Measurements from ENCODE around the gene GNAO1.

GNAO1 gene

DNA sequence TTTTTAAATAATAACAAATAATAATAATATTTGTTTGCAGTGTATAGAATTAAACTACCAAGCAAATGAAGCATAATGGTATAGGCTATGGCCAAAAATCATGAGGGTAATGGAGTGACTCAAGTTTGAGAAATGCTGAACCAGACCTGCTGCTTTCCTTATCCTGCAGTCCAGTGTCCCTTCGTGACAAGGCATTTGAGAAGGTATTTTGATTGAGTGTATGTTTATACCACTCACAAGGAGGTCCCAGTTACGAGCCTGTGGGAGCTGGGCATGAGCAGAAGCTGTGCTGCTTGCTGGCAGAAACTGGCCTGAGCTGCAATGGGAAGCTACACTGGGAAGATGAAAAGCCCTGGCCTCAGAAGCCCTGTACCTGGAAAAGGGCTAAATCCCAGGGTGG, 50.3 kb downstream of the GNAO1 start:
- DNase-seq (ENCODE audit: low spot score) = no peak

DNA sequence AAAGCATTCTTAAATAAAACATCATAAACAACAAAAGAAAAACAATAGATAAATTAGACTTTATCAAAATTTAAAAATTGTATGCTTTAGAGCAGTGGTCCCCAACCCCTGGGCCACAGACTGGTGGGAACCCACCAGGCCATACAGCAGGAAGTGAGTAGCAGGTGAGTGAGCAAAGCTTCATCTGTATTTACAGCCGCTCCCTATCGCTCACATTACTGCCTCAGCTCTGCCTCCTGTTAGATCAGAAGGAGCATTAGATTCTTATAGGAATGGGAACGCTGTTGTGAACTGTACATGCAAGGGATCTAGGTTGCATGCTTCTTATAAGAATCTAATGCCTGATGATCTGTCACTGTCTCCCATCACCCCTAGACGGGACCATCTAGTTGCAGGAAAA, 51.5 kb downstream of the GNAO1 start:
- no peak for DNase-seq (ENCODE audit: low spot score)

DNA sequence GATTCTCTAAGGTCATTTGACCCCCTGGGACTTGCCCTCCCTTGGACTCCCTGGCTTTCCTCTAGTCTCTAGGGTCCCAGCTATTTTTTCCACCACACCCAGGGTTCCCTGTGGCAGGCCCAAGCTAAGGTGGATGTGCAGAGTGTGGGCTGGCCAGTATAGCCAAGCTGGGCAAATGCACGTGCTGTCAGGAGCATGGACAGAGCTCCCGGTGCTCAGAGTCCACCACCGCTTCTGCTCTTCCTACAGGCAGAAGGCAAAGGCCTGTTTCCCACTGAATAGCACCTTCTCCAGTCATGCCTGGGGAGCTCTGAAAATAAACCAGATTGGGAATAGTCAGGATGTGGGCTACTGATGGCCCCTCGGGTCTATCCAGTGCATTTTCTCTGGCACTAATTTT, 53.3 kb downstream of the GNAO1 start:
- DNase-seq (ENCODE audit: low spot score) = no peak

DNA sequence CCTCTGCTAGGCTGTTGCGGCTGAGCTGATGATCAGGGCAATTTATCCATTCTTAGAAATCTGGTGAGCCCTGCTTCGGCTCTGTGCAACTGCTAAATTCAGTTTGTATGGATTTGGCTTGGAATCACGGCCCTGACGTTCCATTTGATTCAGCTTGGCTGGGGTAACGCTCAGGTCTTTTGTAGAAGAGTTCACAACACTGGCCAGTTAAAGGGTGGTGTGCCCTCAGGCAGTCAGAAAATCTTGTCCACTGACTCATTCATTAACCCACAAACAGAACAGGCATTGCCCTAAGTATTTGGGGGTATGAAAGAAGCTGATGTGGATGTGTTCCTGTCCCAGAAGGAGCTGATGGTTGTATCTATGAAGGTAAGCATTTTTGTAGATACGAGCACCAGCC, 53.9 kb downstream of the GNAO1 start:
- DNase-seq (ENCODE audit: low spot score) = no peak

DNA sequence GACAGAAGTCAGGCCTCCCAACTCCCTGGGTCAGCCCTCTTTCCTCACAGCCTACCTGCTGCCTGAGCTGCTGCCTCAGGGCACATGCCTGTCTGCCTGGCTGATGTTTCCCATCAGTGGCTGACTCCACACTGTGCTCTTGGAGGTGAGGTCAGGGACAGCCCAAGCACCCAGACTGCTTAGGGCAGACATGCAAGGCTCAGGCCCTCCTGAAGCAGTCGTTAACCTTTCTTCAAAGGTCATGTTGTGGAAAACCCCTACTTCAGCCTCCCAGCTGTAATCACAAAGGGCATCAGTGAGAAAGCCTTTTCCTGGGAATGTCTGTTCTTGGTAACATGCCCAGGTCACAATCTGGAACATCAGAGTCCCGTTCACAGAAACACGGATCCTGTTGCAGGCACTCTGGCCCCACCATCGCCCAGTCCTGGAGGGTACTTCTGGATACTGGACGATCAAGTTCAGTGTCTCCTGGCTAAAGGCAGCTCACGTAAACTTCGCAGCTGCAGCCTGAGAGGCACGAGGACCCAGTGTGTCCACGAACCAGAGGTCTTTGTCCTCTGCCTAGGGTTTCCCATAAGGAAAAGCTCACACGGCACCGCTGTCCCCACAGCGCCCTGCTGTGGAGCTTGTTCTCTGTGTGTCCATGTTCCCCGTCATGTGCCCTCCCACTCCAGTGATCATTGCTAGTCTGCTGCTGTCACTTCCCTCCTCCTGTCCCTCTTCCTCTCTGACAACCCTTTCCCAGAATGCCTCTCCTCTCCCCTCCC, 54.9 kb downstream of the GNAO1 start:
- no peak for DNase-seq (ENCODE audit: low spot score)

DNA sequence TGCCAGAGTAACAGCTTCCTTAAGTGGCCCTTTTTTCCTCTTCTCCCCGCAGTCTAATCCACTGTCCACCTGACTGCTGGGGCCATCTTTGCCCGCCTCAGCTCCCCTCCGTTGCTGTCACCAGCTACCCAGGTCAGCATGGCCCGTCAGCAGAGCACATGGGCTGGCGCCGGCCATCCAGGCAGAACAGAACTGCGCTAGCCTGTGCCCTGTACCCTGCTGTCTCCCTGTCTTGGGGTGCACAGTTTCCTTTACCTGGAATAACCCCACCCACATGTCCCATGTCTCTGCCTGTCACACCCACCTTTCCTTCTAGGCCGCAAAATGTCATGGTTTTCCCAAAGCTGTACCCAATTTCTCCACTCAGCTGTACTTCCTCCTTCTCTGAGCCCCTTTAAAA, 55.7 kb downstream of the GNAO1 start:
- DNase-seq (ENCODE audit: low spot score) = no peak

DNA sequence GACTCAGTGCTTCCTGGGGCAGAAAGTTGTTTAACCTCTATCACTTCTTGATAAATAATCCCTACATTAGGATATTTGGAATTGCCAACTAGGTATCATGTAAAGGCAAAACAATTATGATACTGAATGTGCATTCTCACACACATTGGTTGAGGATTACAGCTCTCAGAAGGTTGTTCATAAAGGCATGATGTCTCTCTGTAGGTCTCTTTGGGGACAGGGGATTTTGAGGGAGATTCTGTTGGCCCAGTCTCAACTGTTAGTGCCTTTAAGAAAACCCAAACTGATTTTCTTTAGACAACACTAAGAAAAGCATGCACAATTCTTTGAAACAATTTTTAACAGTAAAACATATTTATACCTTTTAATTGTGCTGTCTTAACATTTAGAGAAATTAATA, 56.5 kb downstream of the GNAO1 start:
- DNase-seq (ENCODE audit: low spot score) = no peak

DNA sequence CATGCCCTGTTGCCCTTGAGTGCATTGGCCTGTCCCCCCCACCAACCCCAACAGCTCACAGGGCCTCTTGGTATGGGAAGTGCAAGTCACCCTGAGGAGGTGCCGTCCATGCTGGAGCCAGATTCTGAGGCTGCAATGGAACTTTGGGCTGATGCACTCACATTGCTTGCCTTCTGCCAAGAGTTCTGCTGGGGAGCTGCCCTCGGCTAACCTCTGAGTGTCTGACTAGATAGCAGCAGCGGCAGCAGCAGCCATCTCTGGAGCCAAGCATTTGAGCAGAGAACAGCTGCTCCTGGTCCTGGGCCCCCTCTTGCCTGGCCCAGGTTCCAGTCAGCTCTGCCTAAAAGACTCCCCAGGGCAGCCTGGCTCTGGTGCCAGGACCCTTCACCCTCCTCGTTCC, 61.5 kb downstream of the GNAO1 start:
- no peak for DNase-seq (ENCODE audit: low spot score)

DNA sequence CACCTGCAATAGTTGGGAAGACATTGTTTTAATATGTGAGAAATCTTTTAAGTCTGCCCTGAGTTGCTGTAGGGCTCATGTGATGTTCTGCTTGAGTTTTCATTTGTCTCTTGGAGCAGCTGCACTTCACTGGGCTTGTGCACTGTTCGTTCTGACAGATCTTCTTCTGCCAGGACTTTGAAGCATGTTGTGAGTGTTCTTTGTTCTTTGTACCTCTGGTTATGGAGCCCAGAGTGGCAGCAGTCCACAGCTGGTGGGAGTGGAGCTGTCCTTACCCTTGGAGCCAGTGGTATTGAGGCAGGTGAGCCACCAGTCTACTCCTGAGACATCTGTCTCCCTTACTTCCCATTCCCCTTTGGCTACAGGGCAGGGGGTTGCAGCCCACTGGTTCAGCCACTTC, 64.6 kb downstream of the GNAO1 start:
- DNase-seq (ENCODE audit: low spot score) = no peak

DNA sequence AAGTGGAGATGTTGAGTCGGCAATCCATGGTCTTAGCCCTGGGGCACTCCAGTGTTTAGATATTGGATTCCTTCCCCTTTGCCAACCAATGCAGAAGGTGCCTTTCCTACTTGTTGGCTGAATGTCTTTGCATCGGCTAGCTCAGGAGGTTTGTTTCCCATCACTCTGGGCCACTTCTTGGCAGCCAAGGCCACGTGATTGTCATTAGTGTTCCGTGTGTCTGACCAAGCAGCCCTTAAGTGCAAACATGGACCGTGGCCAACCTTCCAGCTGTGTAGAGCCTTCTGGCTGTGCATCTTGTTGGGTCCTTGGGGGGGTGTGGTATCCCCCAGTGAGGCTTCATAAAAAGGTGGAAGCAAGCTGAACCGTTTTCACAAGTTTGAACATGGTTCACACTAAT, 66.0 kb downstream of the GNAO1 start:
- DNase-seq (ENCODE audit: low spot score) = no peak

DNA sequence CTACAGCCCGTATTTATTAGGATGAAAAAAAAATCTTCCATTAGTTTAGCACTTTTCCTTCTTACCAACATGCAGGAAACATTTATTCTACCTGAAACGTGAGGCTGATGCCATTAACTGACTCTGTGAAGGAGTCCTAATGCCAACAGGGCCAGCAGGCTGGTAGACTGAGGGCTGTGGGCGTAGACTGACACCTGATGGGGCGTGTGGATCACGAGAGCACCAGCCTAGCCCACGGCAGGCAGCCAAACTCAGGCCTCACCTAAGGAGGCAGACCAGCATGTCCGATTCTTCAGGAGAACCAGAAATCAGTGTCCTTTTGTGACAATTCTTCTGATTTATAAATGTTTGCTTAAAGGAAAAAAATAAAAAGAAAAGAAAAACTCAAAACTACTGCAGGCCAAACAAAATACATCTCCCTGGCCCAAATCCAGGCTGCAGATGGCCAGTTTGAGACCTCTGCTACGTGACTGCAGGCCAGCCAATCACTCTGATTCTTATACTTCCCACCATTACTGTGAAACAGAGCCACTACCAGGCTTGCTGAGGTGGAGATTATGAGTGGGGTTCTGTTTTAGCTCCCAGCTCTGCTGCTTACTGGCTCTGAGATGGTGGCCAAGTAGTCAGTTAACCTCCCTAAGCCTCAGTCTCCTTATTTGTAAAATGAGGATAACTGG, 66.5 kb downstream of the GNAO1 start:
- no peak for DNase-seq (ENCODE audit: low spot score)

DNA sequence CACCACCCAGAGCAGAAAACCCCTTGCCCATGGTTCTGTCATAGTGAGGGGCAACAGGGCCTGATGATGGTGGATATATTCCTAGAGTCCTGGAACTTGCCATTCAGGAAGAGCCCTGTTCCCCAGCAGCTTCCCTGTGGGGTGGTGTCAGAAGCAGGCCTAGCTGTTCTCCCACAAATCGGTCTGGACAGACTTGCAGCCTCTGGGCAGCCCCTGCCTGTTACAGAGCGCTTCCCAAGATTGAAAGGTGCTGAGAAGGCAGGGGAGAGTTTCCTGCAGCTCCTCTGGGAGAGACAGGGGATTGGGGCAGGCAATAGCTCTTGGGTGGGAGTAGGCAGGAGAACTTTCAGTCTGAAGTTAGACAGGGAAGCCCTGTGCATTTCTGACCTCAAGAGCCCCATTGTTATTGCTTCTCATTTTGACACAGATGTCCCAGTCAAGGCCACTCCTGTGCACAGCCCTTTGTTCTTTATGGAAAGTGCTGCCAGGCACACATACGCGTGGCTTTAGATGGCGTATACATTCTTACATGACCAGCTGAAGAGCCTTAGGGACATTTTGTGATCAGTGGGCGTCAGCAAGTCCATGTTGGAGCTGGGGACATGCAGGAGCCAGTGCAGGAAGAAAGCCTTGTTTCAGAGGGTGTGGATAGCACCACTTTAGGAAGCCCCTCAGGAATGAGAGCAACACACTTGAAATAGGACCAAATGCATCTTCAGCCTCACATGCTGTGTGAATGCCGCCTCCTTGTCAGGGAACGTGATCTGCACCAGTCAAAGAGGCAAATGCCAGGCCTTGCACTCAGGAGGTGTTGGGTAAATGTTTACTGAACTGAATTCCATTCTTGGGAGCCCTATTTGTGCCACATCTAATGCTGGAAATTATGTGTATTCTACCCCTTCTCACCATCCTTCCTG, 67.5 kb downstream of the GNAO1 start:
- no peak for DNase-seq (ENCODE audit: low spot score)

DNA sequence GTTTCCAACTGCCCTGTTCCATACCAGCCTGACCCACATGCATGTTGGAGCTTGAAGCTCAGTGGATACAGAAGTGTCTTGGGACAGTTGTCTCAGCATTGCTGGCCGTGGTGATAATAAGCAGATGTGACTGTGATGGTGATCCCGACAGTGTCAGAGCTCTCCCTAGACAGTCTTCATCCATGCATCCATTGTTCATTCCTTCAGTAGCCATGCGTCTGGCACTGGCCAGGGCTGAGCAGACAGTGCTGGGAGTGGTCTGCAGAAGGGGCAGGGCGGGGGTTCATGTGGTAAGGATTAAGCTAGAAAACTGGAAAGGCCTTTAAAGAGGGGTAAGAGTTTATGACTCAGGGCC, 68.1 kb downstream of the GNAO1 start:
- no peak for DNase-seq (ENCODE audit: low spot score)

DNA sequence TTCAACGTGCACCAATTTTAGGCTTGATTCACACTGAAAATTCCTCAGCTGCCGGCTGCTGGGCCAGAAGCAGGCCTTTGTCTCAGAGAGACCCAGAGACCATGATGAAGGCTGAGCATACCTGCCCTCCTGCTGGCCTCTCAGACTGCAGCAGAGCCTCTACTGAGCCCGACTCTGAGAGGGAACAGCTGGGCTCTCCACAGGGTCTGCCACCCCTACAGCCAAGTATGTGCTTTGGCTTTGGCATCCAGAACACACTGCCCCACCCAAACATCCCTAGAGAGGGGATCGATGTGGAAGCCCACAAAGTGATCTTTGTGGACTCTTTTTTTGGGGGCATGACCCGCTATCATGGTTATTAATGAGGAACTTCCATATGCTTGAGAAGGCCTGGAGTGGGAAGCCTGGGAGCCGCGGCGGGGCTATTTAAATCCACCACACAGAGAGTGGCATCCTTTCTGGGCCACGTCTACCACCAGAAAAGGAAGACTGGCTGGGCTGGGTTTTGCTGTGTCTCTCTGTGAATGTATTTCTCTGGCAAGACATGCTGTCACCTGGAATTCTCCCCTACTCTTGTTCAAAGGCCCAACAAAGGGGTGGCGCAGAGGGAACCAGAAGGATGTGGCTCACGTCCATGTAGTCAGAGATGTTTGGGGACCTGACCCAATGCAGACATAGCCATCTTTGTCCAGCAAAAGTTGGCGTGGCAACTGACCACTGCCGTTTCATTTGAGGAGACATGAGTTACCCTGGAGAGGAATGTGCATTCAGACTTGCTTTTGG, 69.3 kb downstream of the GNAO1 start:
- no peak for DNase-seq (ENCODE audit: low spot score)

DNA sequence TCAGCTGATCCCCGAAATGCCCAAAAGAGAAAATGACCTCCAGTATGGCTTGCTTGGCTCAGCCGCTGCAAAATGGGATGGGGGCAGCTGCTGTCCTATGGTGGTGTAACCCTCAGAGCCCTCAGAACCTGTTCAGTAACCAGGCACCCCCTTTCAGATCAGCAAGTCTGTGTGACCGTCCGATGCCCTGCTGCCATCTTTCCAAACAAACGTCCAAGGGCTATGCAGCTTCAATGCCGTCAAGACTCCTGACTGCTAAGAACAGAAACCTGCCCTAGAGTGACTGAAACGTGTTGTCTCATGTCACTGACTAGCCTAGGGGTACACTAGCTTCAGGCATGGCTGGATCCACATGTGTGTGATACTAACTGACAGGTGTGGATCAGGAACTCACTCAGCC, 70.4 kb downstream of the GNAO1 start:
- DNase-seq (ENCODE audit: low spot score) = no peak

DNA sequence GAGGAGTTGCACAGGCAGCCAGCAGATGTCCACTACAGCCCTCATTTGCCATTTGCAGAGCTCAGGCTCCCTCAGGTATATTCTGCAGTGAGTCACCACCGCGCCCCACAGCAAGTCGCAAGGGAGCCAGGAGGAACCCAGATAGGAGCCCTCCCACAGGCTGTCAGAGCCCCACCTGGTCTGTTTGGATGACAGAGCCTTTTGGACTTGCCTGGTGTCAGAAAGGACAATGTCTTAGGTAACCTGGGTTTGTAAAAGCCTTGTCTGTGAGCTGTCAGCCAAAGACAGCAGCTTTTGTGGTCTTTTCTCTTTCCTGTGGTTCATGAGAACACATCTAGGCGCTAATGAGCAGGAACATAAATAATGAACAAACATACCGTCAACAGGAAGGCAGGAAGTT, 70.9 kb downstream of the GNAO1 start:
- no peak for DNase-seq (ENCODE audit: low spot score)

DNA sequence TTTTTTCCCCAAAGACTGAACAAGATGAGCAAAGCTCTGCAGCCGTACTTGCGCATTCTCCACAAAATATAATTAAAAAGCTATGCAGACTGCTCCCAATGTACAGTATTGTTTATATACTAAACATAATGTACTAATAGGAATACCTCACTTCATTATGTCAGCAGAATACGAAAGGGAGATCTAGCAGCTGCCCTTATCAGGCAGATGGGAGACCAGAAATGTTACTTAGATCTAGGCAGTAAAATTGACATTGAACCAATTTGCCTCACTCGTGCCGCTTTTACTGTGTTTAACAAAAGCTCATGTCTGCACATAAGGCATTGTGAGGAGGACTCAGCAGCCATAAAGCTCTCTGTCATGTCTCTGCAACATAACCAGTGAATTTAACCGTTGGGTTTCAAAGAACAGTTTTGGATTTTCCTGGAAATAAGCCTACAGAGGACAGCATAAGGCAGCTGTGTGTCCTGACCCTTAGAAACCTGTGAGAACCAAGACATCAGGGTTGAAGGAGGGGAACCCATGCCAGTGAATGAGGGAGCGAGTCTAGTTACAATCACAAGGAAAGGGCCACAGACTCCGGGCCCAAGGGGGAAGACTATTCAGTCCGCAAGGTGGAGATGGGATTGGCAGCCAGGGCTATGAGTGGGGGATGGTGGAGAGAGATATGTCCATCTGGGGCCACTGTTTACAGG, 71.4 kb downstream of the GNAO1 start:
- no peak for DNase-seq (ENCODE audit: low spot score)

DNA sequence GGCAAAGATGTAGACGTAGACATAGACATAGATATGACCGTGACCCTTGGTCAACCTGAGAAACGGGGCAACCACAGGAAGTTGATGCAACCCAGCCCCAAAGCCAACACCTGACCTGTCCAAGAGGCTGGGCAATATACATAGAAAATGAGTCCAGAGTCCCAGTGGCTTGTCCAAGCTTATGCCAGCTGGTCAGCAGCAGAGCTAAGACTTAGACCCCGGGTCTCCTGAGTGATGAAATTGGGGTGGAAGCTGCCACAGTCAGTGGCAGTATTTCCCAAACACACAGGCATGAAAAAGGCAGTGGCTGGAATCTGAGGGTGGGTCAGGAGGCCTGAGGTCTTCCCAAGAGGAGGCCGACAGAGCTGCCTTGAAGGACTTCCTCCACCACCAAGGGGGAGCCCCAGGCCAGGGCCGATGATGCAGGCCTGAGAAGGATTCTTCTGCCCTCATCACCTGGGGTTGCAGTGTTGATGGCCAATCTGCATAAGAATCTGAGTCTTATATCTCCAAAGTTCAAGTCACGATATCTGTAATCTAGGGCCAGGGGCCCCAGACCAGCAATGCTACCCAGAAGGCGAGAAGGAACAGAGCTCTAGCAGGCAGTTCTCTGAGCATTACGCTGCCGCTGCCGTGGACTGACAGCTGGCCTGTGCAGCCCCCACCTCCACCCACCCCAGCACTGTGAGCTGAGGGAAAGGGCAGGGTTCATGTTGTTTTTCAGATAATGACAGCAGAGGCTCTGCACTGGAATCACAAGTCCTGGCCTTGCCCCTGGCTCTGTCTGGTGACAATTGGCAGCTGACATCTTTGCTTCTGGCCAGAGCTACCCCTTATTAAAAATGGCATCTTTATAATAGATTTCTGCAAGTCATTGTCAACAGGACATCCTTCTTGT, 72.7 kb downstream of the GNAO1 start:
- no peak for DNase-seq (ENCODE audit: low spot score)

DNA sequence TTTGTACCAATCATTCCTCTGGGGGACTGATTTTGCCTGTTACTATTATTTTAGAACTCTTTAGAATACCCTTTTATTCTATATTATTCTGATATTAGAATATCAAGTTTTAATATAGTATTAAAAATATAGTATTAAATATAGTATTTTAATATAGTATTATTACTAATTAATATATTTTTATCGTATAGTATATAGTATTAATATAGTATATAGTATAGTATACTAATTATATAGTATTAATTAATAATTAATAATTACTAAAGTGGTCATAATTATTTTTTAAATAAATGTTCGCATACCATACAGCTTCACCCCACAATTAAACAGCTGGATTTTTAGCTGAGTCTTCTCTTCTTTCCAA, 73.3 kb downstream of the GNAO1 start:
- DNase-seq (ENCODE audit: low spot score) = no peak

DNA sequence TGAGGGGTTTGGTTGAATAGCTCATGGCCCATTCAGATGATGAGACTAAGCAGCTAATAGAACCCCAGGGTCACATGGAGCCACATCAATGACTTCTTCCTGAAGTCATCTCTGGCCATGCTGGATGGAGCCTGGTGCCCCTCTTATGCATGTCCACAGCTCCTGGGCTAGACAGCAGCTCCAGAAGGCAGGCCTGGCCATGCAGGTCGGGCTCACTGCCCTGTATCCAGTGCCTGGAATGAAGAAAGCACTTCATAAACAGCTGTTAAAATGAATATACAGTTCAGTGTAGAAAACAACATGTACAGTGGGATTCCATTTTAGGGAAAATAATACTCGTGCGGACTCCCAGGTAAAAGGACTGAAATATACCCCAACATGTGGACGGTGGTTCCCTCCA, 73.9 kb downstream of the GNAO1 start:
- no peak for DNase-seq (ENCODE audit: low spot score)

DNA sequence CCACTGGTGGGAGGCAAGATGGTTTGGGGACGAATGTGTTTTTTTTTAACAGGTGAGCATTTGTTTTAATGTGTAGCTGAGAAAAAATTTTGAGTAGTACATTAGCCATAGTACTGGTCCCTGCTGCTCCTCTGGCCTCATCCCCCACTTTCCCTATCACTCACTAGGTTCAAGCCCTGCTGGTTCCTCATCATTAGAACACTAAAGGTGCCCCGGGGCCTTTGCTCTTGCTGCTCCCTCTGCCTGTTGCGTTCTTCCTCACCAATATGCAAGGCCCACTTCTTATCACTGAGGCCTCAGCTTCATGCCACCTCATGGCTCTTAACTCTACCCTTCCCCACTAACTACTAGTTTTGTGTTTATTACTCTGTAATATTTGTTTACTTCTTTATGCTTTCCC, 74.5 kb downstream of the GNAO1 start:
- no peak for DNase-seq (ENCODE audit: low spot score)
